Measurements from ENCODE around the gene SCAMP2.

- TF ChIP-seq CTCF (IDR thresholded peaks at IDR 0.05), result no peak
- TF ChIP-seq POLR2A (IDR thresholded peaks at IDR 0.05), result no peak
Measured at GRCh38 chr15:74892931-74893330, 19.8 kb upstream of the SCAMP2 start.
